B cell (primary cell): ENCODE data around the gene TNFRSF1B. TPM values are rescaled to one million over a fixed set of nuclear protein-coding genes. Genes with fewer than 3 reads are reported as not detected.
A peak's percentile ranks its signal among the peaks of the same experiment; 100 is the strongest.

ENCODE experiments used
- ATAC-seq: fragments of 200-7000 bp; cut with Tn5 transposase; one replicate; pipeline ENCODE4 v1.10.0; 2021; ENCODE audit warnings: low read depth, mild to moderate bottlenecking, moderate number of reproducible peaks, moderate library complexity
- CTCF ChIA-PET: fragments of 350-600 bp; sonication (Branson Sonifier 250); formaldehyde crosslinking; loops from one replicate; lab custom pipeline; 2021; ENCODE audit warnings: antibody characterized with exemption, inconsistent platforms; lab: Charles Lee
- POLR2A ChIA-PET: fragments of 350-600 bp; sonication (Branson Sonifier 250); formaldehyde crosslinking; loops from one replicate; lab custom pipeline; 2021; ENCODE audit warnings: antibody characterized with exemption; lab: Charles Lee
- DNase-seq: peaks from one replicate; pipeline ENCODE4 v3.0.0; 2013
- H2AFZ ChIP-seq: 2 replicates; pipeline ENCODE4 v1.6.1; 2012; ENCODE audit warnings: mild to moderate bottlenecking, low read depth, low read length; ENCODE audit not compliant: insufficient read depth, poor library complexity, severe bottlenecking
- H3K27ac ChIP-seq, 2 donors: 1 replicate in 1 of 2; 2 replicates in 1 of 2; pipeline ENCODE4 v1.5.1; 2012 to 2013; ENCODE audit warnings: low read length in 2 of 2, mild to moderate bottlenecking in 2 of 2, moderate library complexity in 1 of 2
- H3K27me3 ChIP-seq, 4 experiments: fragments of 200-600 bp in 1 of 4; sonication (generic) in 1 of 4; replicated peaks in 1 of 4; 1 replicate in 2 of 4; 2 replicates in 2 of 4; pipeline versions ENCODE4 v1.6.1 to v1.7.0; 2013 to 2016; ENCODE audit warnings: low read length in 3 of 4, mild to moderate bottlenecking in 2 of 4, mixed read lengths in 1 of 4, moderate library complexity in 1 of 4; ENCODE audit not compliant: insufficient read depth in 4 of 4, control insufficient read depth in 3 of 4; ENCODE audit errors: control extremely low read depth in 1 of 4
- H3K36me3 ChIP-seq, 2 experiments: replicated peaks in 1 of 2; 1 replicate in 1 of 2; 2 replicates in 1 of 2; pipeline versions ENCODE4 v1.6.1 to v1.7.1; 2013; ENCODE audit warnings: low read length in 1 of 2; ENCODE audit not compliant: insufficient read depth in 2 of 2, control insufficient read depth in 1 of 2; ENCODE audit errors: control extremely low read depth in 1 of 2, extremely low read depth in 1 of 2
- H3K4me1 ChIP-seq, 2 donors: fragments of 200-600 bp in 1 of 2; sonication (generic) in 1 of 2; 1 replicate in 1 of 2; 2 replicates in 1 of 2; pipeline versions ENCODE4 v1.5.1 to v1.6.1; 2013 to 2017; ENCODE audit warnings: low read length in 2 of 2; ENCODE audit not compliant: control insufficient read depth in 2 of 2, insufficient read depth in 2 of 2
- H3K4me2 ChIP-seq: replicated peaks from 2 replicates; pipeline ENCODE3; 2012; ENCODE audit warnings: mild to moderate bottlenecking, low read depth, low read length; ENCODE audit not compliant: poor library complexity, severe bottlenecking
- H3K4me3 ChIP-seq, 5 experiments: fragments of 200-600 bp in 1 of 5; sonication (generic) in 1 of 5; 1 replicate in 3 of 5; 2 replicates in 2 of 5; pipeline versions ENCODE4 v1.5.1 to v1.7.0; 2011 to 2016; ENCODE audit warnings: low read length in 4 of 5, mild to moderate bottlenecking in 4 of 5, low read depth in 2 of 5, control low read depth in 1 of 5, moderate library complexity in 1 of 5; ENCODE audit not compliant: insufficient read depth in 1 of 5; ENCODE audit errors: control extremely low read depth in 1 of 5, extremely low read depth in 1 of 5
- H3K79me2 ChIP-seq: fragments of 200-600 bp; sonication (generic); one replicate; pipeline ENCODE4 v1.6.0; 2016; ENCODE audit warnings: low read length; ENCODE audit not compliant: control insufficient read depth, insufficient read depth
- H3K9ac ChIP-seq: fragments of 200-600 bp; sonication (generic); 2 replicates; pipeline ENCODE4 v1.6.1; 2017; ENCODE audit warnings: mild to moderate bottlenecking, low read length, moderate library complexity
- H3K9me3 ChIP-seq, 3 donors: one replicate each; pipeline versions ENCODE4 v1.6.1 to v1.7.1; 2013; ENCODE audit warnings: low read length in 2 of 3; ENCODE audit not compliant: control insufficient read depth in 2 of 3, insufficient read depth in 1 of 3; ENCODE audit errors: control extremely low read depth in 1 of 3
- H4K20me1 ChIP-seq: 2 replicates; pipeline ENCODE4 v1.6.0; 2012; ENCODE audit warnings: mild to moderate bottlenecking, low read length; ENCODE audit not compliant: insufficient read depth, control insufficient read depth, poor library complexity, severe bottlenecking
- H3K27ac Mint-ChIP-seq: one replicate; pipeline ENCODE4 v1.8.0; 2021; ENCODE audit warnings: mixed read lengths
- H3K27me3 Mint-ChIP-seq: one replicate; pipeline ENCODE4 v1.8.0; 2021; ENCODE audit warnings: mixed read lengths
- H3K4me1 Mint-ChIP-seq: one replicate; pipeline ENCODE4 v1.8.0; 2021; ENCODE audit warnings: mixed read lengths
- H3K4me3 Mint-ChIP-seq: one replicate; pipeline ENCODE4 v1.8.0; 2021; ENCODE audit warnings: mixed read lengths
- H3K9me3 Mint-ChIP-seq: one replicate; pipeline ENCODE4 v1.8.0; 2022; ENCODE audit warnings: mixed read lengths; ENCODE audit not compliant: insufficient read depth
- EZH2 ChIP-seq: IDR thresholded peaks from 2 replicates; pipeline ENCODE4 v1.6.1; 2012; ENCODE audit warnings: borderline replicate concordance, low read depth, mild to moderate bottlenecking, moderate library complexity, low read length; ENCODE audit not compliant: insufficient read depth, poor library complexity, severe bottlenecking
- WGBS: methylation state at CpG from one replicate; pipeline ENCODE4 v1.1.5; 2013; ENCODE audit warnings: missing lambda C conversion rate; ENCODE audit not compliant: insufficient coverage; 5-methylcytosine and 5-hydroxymethylcytosine counted together
- intact Hi-C: fragments of 100-400 bp; cut with micrococcal nuclease; formaldehyde crosslinking; loops from one replicate; pipeline ENCODE4 v1.10.0; 2022
- polyA plus RNA-seq: library from polyadenylated mRNA; depleted of rRNA; stranded (reverse); fragments of >200 nt; gene quantifications from 2 replicates; pipeline ENCODE4 v1.2.3, GENCODE V29; 2012
- total RNA-seq, 2 donors: library from RNA; stranded (reverse); fragments of 120-200 nt in 1 of 2; gene quantifications; 1 replicate in 1 of 2; 2 replicates in 1 of 2; pipeline versions ENCODE4 v1.2.3 to v1.2.4, GENCODE V29; 2013 to 2022
- TF ChIP-seq, protein P1 (sequence below): fragments of 200-600 bp; IDR thresholded peaks from one replicate; pipeline ENCODE4 v1.8.0; 2022; ENCODE audit warnings: antibody characterized with exemption, mild to moderate bottlenecking

Gene TNFRSF1B
- total and polyA plus RNA-seq, 2 donors (not counting 1 experiment from before 2014, with no cell fraction given), result 37.7 to 99.4 TPM

DNA sequence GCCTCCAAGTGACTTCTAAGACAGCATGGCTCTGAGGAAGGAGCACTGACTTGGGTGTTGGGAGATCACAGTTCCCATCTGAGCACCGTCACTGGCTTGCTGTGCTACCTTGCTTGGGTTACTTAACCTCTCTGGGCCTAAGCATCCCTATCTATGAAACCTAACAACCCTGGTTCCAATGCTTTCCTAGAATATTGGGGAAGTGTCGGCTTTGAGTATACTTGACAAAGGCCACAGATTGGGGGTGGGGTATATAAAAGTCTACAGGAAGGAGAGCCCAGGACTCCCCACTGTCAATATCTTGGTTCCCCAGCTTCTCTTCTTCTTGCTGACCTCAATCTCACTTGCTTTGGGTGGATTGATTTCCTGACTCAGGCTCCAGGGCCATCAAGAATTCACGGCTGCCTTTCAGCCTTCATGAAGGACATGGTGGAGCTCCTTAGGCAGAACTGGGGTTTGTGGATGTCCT lies 6.3 kb downstream of the TNFRSF1B start:
- Mint-ChIP-seq H3K9me3 (no peaks in the 10 kb centered on the region), H3K4me3 (peak overlapping the region; percentile 83), H3K27me3 (no peaks in the 10 kb centered on the region), H3K27ac (peak overlapping the region; percentile 88), H3K4me1 (peaks cover 86% of the 10 kb centered on the region)
- Histone ChIP-seq H3K4me3 (no peak overlapping the region), H3K9ac (no peak overlapping the region), H3K27me3 (no peaks in the 10 kb centered on the region), H3K4me2 (peak overlapping the region; percentile 37), H3K79me2 (peaks cover 83% of the 10 kb centered on the region), H3K9me3 (no peaks in the 10 kb centered on the region), H2AFZ (no peak overlapping the region), H3K36me3 (peaks cover 0 to 17% of the 10 kb centered on the region in 2 experiments), H3K27ac (peak overlapping the region; percentile 21 to 49), H4K20me1 (peaks cover 71% of the 10 kb centered on the region), H3K4me1 (peaks cover 37 to 79% of the 10 kb centered on the region in 2 donors)
- DNase-seq, result no peak
- CTCF ChIA-PET, result interaction anchor here (1.0 to 8.4 kb wide), 5 partner anchors 11 to 48 kb away, joined by 3 to 48 read pairs (median 4); no protein-coding TSS in a partner anchor
- TF ChIP-seq EZH2, result no peak
- TF ChIP-seq, protein P1, sequence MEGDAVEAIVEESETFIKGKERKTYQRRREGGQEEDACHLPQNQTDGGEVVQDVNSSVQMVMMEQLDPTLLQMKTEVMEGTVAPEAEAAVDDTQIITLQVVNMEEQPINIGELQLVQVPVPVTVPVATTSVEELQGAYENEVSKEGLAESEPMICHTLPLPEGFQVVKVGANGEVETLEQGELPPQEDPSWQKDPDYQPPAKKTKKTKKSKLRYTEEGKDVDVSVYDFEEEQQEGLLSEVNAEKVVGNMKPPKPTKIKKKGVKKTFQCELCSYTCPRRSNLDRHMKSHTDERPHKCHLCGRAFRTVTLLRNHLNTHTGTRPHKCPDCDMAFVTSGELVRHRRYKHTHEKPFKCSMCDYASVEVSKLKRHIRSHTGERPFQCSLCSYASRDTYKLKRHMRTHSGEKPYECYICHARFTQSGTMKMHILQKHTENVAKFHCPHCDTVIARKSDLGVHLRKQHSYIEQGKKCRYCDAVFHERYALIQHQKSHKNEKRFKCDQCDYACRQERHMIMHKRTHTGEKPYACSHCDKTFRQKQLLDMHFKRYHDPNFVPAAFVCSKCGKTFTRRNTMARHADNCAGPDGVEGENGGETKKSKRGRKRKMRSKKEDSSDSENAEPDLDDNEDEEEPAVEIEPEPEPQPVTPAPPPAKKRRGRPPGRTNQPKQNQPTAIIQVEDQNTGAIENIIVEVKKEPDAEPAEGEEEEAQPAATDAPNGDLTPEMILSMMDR, result no peak
- intact Hi-C loops, result no loop called here
- 86% methylated on average over 1 of the region's 3 CpGs for WGBS
- POLR2A ChIA-PET, result interaction anchor here (0.6 to 1.9 kb wide), 4 partner anchors 11 to 22 kb away, joined by 3 to 4 read pairs (median 4); no protein-coding TSS in a partner anchor
- no peak for ATAC-seq

GRCh38 chr1:12173631-12174121 lies 6.9 kb downstream of the TNFRSF1B start:
- peaks cover 82% of the 10 kb centered on the region for H3K79me2 ChIP-seq
- POLR2A ChIA-PET, result interaction anchor here (0.6 to 1.1 kb wide), 3 partner anchors 11 to 23 kb away, joined by 3 to 4 read pairs (median 4); no protein-coding TSS in a partner anchor

More at GRCh38 chr1:12173631-12174121, 6.9 kb downstream of the TNFRSF1B start:
- H3K9me3 Mint-ChIP-seq, result no peaks in the 10 kb centered on the region
- intact Hi-C loops, result no loop called here
- peak overlapping the region; percentile 88 for H3K27ac Mint-ChIP-seq
- DNase-seq, result peak; percentile 90
- Histone ChIP-seq H2AFZ (no peak overlapping the region), H3K9ac (no peak overlapping the region), H3K27ac (peak overlapping the region; percentile 21 to 49), H3K4me3 (no peak overlapping the region), H4K20me1 (peaks cover 77% of the 10 kb centered on the region), H3K4me2 (peak overlapping the region; percentile 37), H3K27me3 (no peaks in the 10 kb centered on the region), H3K9me3 (no peaks in the 10 kb centered on the region), H3K4me1 (peaks cover 37 to 79% of the 10 kb centered on the region in 2 donors), H3K36me3 (peaks cover 0 to 19% of the 10 kb centered on the region in 2 experiments)
- ATAC-seq, result peak; percentile 80
- H3K4me1 Mint-ChIP-seq, result peaks cover 86% of the 10 kb centered on the region
- CTCF ChIA-PET, result interaction anchor here (1.0 to 8.4 kb wide), 5 partner anchors 11 to 49 kb away, joined by 3 to 48 read pairs (median 4); no protein-coding TSS in a partner anchor
- peak overlapping the region; percentile 83 for H3K4me3 Mint-ChIP-seq
- H3K27me3 Mint-ChIP-seq, result no peaks in the 10 kb centered on the region
- TF ChIP-seq EZH2, result no peak
- TF ChIP-seq, protein P1, result no peak
- WGBS, result 34% methylated on average over 8 of the region's 11 CpGs
